ENCODE data around the gene PTGDR.

- no peak for TF ChIP-seq CTCF (IDR thresholded peaks at IDR 0.05)
- TF ChIP-seq POLR2A (IDR thresholded peaks at IDR 0.05), result no peak
Measured at GRCh38 chr14:52268279-52269061, 972 bp downstream of the PTGDR start.
